AG04450 (cell line): ENCODE data around the gene CD300LF. TPM values are rescaled to one million over a fixed set of nuclear protein-coding genes. Genes with fewer than 3 reads are reported as not detected.
A peak's percentile ranks its signal among the peaks of the same experiment; 100 is the strongest.

Experiments
- CTCF ChIA-PET: fragments of 300-600, 350-600 bp; formaldehyde crosslinking; extraction: SDS; loops from one replicate; lab custom pipeline; 2022; ENCODE audit warnings: antibody characterized with exemption, inconsistent platforms; lab: Charles Lee
- POLR2A ChIA-PET: fragments of 350-600 bp; formaldehyde crosslinking; extraction: SDS; loops from one replicate; lab custom pipeline; 2021; ENCODE audit warnings: antibody characterized with exemption, inconsistent platforms; lab: Yijun Ruan, JAX
- DNase-seq: peaks from one replicate; pipeline ENCODE4 v3.0.0-alpha.2; 2011; ENCODE audit warnings: low read depth, low spot score
- H3K27ac ChIP-seq: one replicate; pipeline ENCODE4 v1.5.1; 2012; ENCODE audit warnings: low read depth, low read length, control low read depth
- H3K27me3 ChIP-seq: one replicate; pipeline ENCODE4 v1.6.0; 2012; ENCODE audit warnings: low read length; ENCODE audit not compliant: control insufficient read depth, insufficient read depth
- H3K4me3 ChIP-seq: 2 replicates; pipeline ENCODE4 v1.5.1; 2011; ENCODE audit warnings: mild to moderate bottlenecking, low read depth, low read length, control low read depth
- H3K9me3 ChIP-seq: 2 replicates; pipeline ENCODE4 v1.5.1; 2012; ENCODE audit warnings: low read length; ENCODE audit not compliant: control insufficient read depth, insufficient read depth
- CTCF ChIP-seq: IDR thresholded peaks from 2 replicates; pipeline ENCODE4 v1.5.1; 2011; ENCODE audit warnings: low read depth, low read length, control low read depth, inconsistent platforms
- polyA plus RNA-seq: library from polyadenylated mRNA; depleted of rRNA; stranded (reverse); fragments of >200 nt; gene quantifications from 2 replicates; pipeline ENCODE4 v1.2.3, GENCODE V29; 2011

CD300LF gene
- polyA plus RNA-seq, 1 experiment: not detected

DNA sequence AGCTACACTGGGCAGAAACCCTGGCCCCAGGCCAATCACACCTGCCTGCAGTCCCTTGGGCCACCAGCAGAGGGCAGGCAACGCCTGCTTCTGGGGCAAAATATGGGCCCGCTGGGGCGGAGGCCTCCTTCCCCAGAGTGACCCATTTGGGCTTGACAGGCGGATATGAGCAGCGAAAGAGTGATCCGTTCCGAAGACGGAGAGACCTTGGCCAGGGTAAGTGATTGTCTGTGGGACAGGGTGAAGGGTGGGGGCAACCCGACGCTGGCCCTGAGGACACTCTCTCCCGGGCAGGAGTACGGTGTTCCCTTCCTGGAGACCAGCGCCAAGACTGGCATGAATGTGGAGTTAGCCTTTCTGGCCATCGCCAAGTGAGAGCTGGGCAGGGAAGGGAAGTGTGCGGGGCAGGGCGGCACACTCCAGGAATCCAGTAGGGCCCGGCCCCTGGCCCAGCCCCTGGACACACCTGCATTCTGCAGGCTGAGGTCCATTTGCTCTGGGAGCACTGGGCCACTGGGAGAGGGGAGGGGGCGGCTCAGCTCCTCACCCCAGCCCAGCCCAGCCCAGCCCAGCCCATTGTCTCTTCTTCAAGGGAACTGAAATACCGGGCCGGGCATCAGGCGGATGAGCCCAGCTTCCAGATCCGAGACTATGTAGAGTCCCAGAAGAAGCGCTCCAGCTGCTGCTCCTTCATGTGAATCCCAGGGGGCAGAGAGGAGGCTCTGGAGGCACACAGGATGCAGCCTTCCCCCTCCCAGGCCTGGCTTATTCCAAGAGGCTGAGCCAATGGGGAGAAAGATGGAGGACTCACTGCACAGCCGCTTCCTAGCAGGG is 32.2 kb upstream of the CD300LF start:
- peaks cover 7% of the 10 kb centered on the region for H3K27me3 ChIP-seq
- H3K27ac ChIP-seq: no peak overlapping the region
- H3K4me3 ChIP-seq: 0 out of 2 replicates have a peak overlapping the region, but pooled peaks have one; percentile 3
- ChIA-PET CTCF (interaction anchor here (0.5 to 4.5 kb wide), 31 partner anchors 7 to 214 kb away, joined by 3 to 84 read pairs (median 5); partner anchors contain the start of genes GRIN2C and NAT9), POLR2A (no interaction called here)
- TF ChIP-seq CTCF: peak; percentile 99
- DNase-seq: no peak
- H3K9me3 ChIP-seq: no peaks in the 10 kb centered on the region; the same call in 1 of the 2 replicates

GRCh38 chr17:74744349-74744713 is 31.6 kb upstream of the CD300LF start:
- ChIA-PET CTCF (interaction anchor here (0.5 to 4.5 kb wide), 17 partner anchors 8 to 214 kb away, joined by 3 to 84 read pairs (median 6); partner anchors contain the start of genes GRIN2C and NAT9), POLR2A (no interaction called here)
- Histone ChIP-seq H3K27me3 (peaks cover 7% of the 10 kb centered on the region), H3K27ac (no peak overlapping the region), H3K4me3 (no peak overlapping the region), H3K9me3 (no peaks in the 10 kb centered on the region; the same call in 1 of the 2 replicates)
- no peak for TF ChIP-seq CTCF
- DNase-seq: no peak

GRCh38 chr17:74743755-74744154 is 31.0 kb upstream of the CD300LF start:
- H3K27ac ChIP-seq: no peak overlapping the region
- ChIA-PET CTCF (interaction anchor here (0.7 to 4.5 kb wide), 10 partner anchors 9 to 215 kb away, joined by 3 to 84 read pairs (median 7); partner anchors contain the start of gene GRIN2C), POLR2A (no interaction called here)
- no peaks in the 10 kb centered on the region; the same call in 1 of the 2 replicates for H3K9me3 ChIP-seq
- DNase-seq: no peak
- TF ChIP-seq CTCF: no peak
- H3K4me3 ChIP-seq: no peak overlapping the region
- H3K27me3 ChIP-seq: peaks cover 7% of the 10 kb centered on the region

GRCh38 chr17:74742978-74743545 is 30.3 kb upstream of the CD300LF start:
- DNase-seq: no peak
- no peak for TF ChIP-seq CTCF
- no peak overlapping the region for H3K27ac ChIP-seq
- POLR2A ChIA-PET: no interaction called here
- H3K4me3 ChIP-seq: no peak overlapping the region
- no peaks in the 10 kb centered on the region for H3K9me3 ChIP-seq
- H3K27me3 ChIP-seq: peaks cover 14% of the 10 kb centered on the region
- CTCF ChIA-PET: interaction anchor here (1.0 to 2.3 kb wide), 3 partner anchors 33 to 122 kb away, joined by 3 to 11 read pairs (median 9); partner anchors contain the start of gene NAT9
